ENCODE data around the gene ERO1B.
"Not testable (repeated sequence)": the region's sequence is repeated elsewhere in the genome, so short reads cannot be mapped to it uniquely, and the experiment has no call there.

The ERO1B gene, protein sequence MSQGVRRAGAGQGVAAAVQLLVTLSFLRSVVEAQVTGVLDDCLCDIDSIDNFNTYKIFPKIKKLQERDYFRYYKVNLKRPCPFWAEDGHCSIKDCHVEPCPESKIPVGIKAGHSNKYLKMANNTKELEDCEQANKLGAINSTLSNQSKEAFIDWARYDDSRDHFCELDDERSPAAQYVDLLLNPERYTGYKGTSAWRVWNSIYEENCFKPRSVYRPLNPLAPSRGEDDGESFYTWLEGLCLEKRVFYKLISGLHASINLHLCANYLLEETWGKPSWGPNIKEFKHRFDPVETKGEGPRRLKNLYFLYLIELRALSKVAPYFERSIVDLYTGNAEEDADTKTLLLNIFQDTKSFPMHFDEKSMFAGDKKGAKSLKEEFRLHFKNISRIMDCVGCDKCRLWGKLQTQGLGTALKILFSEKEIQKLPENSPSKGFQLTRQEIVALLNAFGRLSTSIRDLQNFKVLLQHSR
- long read RNA-seq, partial matches to known transcripts, result 3 of 10 reads
- long read RNA-seq, other reads (novel, unspliced or antisense), result 7 of 10 reads

DNA sequence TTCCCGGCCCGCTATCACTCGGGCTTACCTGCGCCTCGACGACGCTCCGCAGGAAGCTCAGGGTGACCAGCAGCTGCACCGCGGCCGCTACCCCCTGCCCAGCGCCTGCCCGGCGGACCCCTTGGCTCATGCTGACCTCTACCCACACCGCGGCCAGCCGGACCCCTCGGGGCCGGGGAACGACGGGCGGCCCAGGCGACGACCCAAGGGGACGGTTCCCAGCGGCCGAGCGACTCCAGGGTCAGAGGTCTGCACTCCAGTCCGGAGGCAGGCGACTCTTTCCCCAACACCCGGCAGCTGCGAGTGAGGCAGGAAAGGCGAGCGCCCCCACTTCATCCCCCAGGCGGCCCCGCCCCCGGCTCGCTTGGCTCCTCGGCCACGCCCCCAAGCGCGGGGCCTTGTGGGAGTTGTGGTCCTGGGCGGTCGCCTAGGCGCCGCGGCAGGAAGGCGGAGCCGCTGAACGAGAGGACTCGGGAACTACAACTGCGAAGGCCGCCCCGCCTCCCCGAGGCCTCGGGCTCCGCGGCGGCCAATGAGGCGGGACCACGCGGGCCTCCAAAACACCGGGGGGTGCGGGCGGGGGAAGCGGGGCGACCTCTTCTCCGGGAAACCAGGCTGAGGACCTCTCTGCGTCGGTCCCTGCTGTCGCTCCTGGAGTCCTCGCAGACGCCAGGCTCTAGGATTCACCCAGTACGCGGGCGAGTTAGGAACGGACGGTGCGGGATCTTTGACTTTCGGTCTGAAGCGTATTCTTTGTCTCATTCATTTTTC, at the start of gene ERO1B:
Gene ERO1B (minus strand): TSS at position 305 of the 771 bp plus-strand sequence. CDS start 175 bp downstream, at position 130.
- no peaks in the 10 kb centered on the region for H3K27me3 ChIP-seq (ENCODE audit: insufficient read depth, poor library complexity, severe bottlenecking)
- peak; percentile 73 to 94 for DNase-seq (ENCODE audit: low read depth in 1 of 2, low spot score in 1 of 2)
- TF ChIP-seq, protein P1, sequence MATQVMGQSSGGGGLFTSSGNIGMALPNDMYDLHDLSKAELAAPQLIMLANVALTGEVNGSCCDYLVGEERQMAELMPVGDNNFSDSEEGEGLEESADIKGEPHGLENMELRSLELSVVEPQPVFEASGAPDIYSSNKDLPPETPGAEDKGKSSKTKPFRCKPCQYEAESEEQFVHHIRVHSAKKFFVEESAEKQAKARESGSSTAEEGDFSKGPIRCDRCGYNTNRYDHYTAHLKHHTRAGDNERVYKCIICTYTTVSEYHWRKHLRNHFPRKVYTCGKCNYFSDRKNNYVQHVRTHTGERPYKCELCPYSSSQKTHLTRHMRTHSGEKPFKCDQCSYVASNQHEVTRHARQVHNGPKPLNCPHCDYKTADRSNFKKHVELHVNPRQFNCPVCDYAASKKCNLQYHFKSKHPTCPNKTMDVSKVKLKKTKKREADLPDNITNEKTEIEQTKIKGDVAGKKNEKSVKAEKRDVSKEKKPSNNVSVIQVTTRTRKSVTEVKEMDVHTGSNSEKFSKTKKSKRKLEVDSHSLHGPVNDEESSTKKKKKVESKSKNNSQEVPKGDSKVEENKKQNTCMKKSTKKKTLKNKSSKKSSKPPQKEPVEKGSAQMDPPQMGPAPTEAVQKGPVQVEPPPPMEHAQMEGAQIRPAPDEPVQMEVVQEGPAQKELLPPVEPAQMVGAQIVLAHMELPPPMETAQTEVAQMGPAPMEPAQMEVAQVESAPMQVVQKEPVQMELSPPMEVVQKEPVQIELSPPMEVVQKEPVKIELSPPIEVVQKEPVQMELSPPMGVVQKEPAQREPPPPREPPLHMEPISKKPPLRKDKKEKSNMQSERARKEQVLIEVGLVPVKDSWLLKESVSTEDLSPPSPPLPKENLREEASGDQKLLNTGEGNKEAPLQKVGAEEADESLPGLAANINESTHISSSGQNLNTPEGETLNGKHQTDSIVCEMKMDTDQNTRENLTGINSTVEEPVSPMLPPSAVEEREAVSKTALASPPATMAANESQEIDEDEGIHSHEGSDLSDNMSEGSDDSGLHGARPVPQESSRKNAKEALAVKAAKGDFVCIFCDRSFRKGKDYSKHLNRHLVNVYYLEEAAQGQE (IDR thresholded peaks at IDR 0.05; ENCODE audit: insufficient replicate concordance, low read depth), result no peak
- TF ChIP-seq, protein P2, sequence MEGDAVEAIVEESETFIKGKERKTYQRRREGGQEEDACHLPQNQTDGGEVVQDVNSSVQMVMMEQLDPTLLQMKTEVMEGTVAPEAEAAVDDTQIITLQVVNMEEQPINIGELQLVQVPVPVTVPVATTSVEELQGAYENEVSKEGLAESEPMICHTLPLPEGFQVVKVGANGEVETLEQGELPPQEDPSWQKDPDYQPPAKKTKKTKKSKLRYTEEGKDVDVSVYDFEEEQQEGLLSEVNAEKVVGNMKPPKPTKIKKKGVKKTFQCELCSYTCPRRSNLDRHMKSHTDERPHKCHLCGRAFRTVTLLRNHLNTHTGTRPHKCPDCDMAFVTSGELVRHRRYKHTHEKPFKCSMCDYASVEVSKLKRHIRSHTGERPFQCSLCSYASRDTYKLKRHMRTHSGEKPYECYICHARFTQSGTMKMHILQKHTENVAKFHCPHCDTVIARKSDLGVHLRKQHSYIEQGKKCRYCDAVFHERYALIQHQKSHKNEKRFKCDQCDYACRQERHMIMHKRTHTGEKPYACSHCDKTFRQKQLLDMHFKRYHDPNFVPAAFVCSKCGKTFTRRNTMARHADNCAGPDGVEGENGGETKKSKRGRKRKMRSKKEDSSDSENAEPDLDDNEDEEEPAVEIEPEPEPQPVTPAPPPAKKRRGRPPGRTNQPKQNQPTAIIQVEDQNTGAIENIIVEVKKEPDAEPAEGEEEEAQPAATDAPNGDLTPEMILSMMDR (IDR thresholded peaks at IDR 0.05; ENCODE audit: insufficient read depth, low read length), result no peak
- TF ChIP-seq POLR2AphosphoS5 (IDR thresholded peaks at IDR 0.05; ENCODE audit: low read depth), result no peak
- no peak for TF ChIP-seq SPI1 (IDR thresholded peaks at IDR 0.05; ENCODE audit: borderline replicate concordance, low read depth)
- TF ChIP-seq GABPA (IDR thresholded peaks at IDR 0.05; ENCODE audit: low read depth), result no peak
- H3K4me3 ChIP-seq (replicated peaks; ENCODE audit: insufficient read depth, low read length), result peak within 1 kb of the TSS; percentile 99
- H3K27ac ChIP-seq (replicated peaks), result peak within 1 kb of the TSS; percentile 53

GRCh38 chr1:236331412-236331811, 49.7 kb upstream of the ERO1B start:
- H3K4me3 ChIP-seq (replicated peaks; ENCODE audit: insufficient read depth, low read length); H3K27ac ChIP-seq (replicated peaks); DNase-seq (ENCODE audit: low read depth in 1 of 2, low spot score in 1 of 2); H3K27me3 ChIP-seq (ENCODE audit: insufficient read depth, poor library complexity, severe bottlenecking): not testable (repeated sequence)

DNA sequence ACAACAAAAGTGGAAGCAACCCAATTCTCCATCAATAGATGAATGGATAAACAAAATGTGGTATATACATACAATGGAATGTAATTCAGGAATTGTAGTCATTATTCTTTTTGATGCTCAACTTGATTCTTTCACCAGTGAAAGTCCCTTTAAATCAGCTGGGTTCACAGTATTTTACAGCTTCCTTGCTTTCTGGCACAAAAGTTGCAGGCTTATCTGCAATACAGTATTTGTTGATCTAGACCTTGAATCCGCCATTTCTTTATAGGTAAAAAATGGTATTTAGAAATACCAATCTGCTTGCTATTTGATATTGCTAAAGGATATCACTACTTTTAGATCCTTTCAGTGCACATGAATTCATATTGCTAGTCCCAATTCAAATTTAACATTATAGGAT, 44.7 kb upstream of the ERO1B start:
- Histone ChIP-seq H3K27ac (replicated peaks) (no peak overlapping the region), H3K4me3 (replicated peaks; ENCODE audit: insufficient read depth, low read length) (no peak overlapping the region), H3K27me3 (ENCODE audit: insufficient read depth, poor library complexity, severe bottlenecking) (no peaks in the 10 kb centered on the region)
- DNase-seq (ENCODE audit: low read depth in 1 of 2, low spot score in 1 of 2), result no peak
- TF ChIP-seq POLR2AphosphoS5 (IDR thresholded peaks at IDR 0.05; ENCODE audit: low read depth) (no peak), SPI1 (IDR thresholded peaks at IDR 0.05; ENCODE audit: borderline replicate concordance, low read depth) (no peak), GABPA (IDR thresholded peaks at IDR 0.05; ENCODE audit: low read depth) (no peak)
- TF ChIP-seq, protein P2 (IDR thresholded peaks at IDR 0.05; ENCODE audit: insufficient read depth, low read length), result no peak
- TF ChIP-seq, protein P1 (IDR thresholded peaks at IDR 0.05; ENCODE audit: insufficient replicate concordance, low read depth), result no peak

DNA sequence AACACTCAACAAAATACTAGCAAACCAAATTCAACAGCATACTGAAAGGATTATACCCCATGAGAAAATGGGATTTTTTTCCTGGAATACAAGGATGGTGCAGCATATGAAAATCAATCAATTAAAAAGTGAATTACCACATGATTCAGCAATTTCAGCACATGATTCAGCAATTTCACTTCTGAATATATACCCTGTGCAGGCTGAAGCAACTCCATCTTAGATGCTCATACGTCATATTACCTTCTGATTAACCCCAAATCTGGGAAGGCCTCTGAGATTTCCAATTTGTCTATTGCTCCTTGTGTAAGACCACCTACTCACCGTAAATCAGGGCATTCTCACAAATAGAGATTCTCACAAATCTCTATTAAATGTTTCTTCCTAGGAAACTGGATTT, 43.8 kb upstream of the ERO1B start:
- no peak for TF ChIP-seq SPI1 (IDR thresholded peaks at IDR 0.05; ENCODE audit: borderline replicate concordance, low read depth)
- TF ChIP-seq, protein P1 (IDR thresholded peaks at IDR 0.05; ENCODE audit: insufficient replicate concordance, low read depth), result no peak
- TF ChIP-seq POLR2AphosphoS5 (IDR thresholded peaks at IDR 0.05; ENCODE audit: low read depth), result no peak
- TF ChIP-seq, protein P2 (IDR thresholded peaks at IDR 0.05; ENCODE audit: insufficient read depth, low read length), result no peak
- no peak for TF ChIP-seq GABPA (IDR thresholded peaks at IDR 0.05; ENCODE audit: low read depth)
- Histone ChIP-seq H3K27me3 (ENCODE audit: insufficient read depth, poor library complexity, severe bottlenecking) (no peaks in the 10 kb centered on the region), H3K27ac (replicated peaks) (no peak overlapping the region), H3K4me3 (replicated peaks; ENCODE audit: insufficient read depth, low read length) (no peak overlapping the region)
- DNase-seq (ENCODE audit: low read depth in 1 of 2, low spot score in 1 of 2), result no peak
